Skin of body (tissue), 2 donors: ENCODE results near the gene CD200R1. TPM values are rescaled to one million over a fixed set of nuclear protein-coding genes. Genes with fewer than 3 reads are reported as not detected.

Source experiments
- DNase-seq: peaks from one replicate; lab custom pipeline; 2025; lab: John Stamatoyannopoulos, UW
- total RNA-seq: library from RNA; depleted of rRNA; stranded (reverse); fragments of >200 nt; gene quantifications from one replicate; pipeline ENCODE4 v1.2.3, GENCODE V29; 2014

The CD200R1 gene
- total RNA-seq, 1 donor from 2014 or later = 6.3 TPM

GRCh38 chr3:112888381-112889085, 86.4 kb downstream of the CD200R1 start:
- DNase-seq = no peak

- no peak for DNase-seq
Measured at GRCh38 chr3:112884678-112885290, 90.1 kb downstream of the CD200R1 start.

GRCh38 chr3:112881891-112882290, 93.0 kb downstream of the CD200R1 start:
- no peak for DNase-seq

- DNase-seq = no peak
Measured at GRCh38 chr3:112875561-112875960, 99.3 kb downstream of the CD200R1 start.

- no peak for DNase-seq
Measured at GRCh38 chr3:112874725-112875124, 100.2 kb downstream of the CD200R1 start.

- no peak for DNase-seq
Measured at GRCh38 chr3:112873632-112874031, 101.3 kb downstream of the CD200R1 start.

GRCh38 chr3:112871735-112872134, 103.2 kb downstream of the CD200R1 start:
- no peak for DNase-seq

Other genes starting within 250 kb of the CD200R1 start
- gene CD200R1L, start 128.2 kb downstream of the CD200R1 start, total RNA-seq = not detected
- gene GTPBP8, start 15.9 kb upstream of the CD200R1 start, total RNA-seq = 16.8 TPM
- 70.1 TPM for gene BOC, start 236.5 kb upstream of the CD200R1 start, total RNA-seq